HEK293T (cell line): Measurements from ENCODE around the gene LAMP1.

Experiments used
- ARNT ChIP-seq: fragments of 450-650 bp; IDR thresholded peaks from 2 replicates; pipeline ENCODE4 v1.6.1; 2017; ENCODE audit warnings: mild to moderate bottlenecking
- BHLHE40 ChIP-seq: fragments of 450-650 bp; IDR thresholded peaks from 2 replicates; pipeline ENCODE4 v1.6.1; 2016; ENCODE audit warnings: mild to moderate bottlenecking, moderate library complexity, borderline replicate concordance
- CTBP1 ChIP-seq: fragments of 450-650 bp; IDR thresholded peaks from 2 replicates; pipeline ENCODE4 v1.6.1; 2016; ENCODE audit warnings: borderline replicate concordance
- ELF4 ChIP-seq: fragments of 450-650 bp; IDR thresholded peaks from 2 replicates; pipeline ENCODE4 v1.6.1; 2017; ENCODE audit warnings: antibody characterized with exemption
- FOXA1 ChIP-seq: fragments of 450-650 bp; IDR thresholded peaks from 2 replicates; pipeline ENCODE4 v1.6.1; 2016; ENCODE audit warnings: mild to moderate bottlenecking
- FOXK2 ChIP-seq: fragments of 450-650 bp; IDR thresholded peaks from 2 replicates; pipeline ENCODE4 v1.6.1; 2016; ENCODE audit warnings: mild to moderate bottlenecking
- FOXM1 ChIP-seq: fragments of 450-650 bp; IDR thresholded peaks from 2 replicates; pipeline ENCODE4 v1.6.1; 2017; ENCODE audit warnings: mild to moderate bottlenecking, borderline replicate concordance
- NFRKB ChIP-seq: fragments of 450-650 bp; IDR thresholded peaks from 2 replicates; pipeline ENCODE4 v1.6.1; 2016; ENCODE audit warnings: mild to moderate bottlenecking, moderate library complexity
- SP1 ChIP-seq: fragments of 450-650 bp; IDR thresholded peaks from 2 replicates; pipeline ENCODE4 v1.6.1; 2017
- SUZ12 ChIP-seq: fragments of 450-650 bp; IDR thresholded peaks from 2 replicates; pipeline ENCODE4 v1.6.1; 2016; ENCODE audit warnings: mild to moderate bottlenecking
- TARDBP ChIP-seq: fragments of 450-650 bp; IDR thresholded peaks from 2 replicates; pipeline ENCODE4 v1.6.1; 2016
- TF ChIP-seq, protein P1 (sequence below): fragments of 450-650 bp; IDR thresholded peaks from 2 replicates; pipeline ENCODE4 v1.6.1; 2016

DNA sequence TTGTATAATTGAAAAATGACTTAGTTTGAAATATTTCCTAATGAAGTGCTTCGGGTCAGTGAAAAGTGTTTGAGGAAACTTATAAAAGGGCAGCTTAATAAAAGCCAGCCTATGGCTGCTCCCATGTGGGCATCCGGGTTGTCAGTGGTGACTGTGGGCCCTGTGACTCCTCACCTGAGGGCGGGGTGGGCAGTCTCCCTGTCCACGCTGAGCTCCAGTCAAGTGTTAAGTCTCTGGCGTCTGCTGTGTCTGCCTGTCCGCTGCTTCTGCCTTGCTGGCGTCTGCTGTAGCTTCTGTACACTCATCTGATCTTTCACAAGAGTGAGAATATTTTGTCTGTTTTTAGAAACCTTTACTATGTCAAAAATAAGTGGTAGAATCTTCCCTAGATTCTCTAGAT lies 7.1 kb downstream of the LAMP1 start:
- TF ChIP-seq, protein P1, sequence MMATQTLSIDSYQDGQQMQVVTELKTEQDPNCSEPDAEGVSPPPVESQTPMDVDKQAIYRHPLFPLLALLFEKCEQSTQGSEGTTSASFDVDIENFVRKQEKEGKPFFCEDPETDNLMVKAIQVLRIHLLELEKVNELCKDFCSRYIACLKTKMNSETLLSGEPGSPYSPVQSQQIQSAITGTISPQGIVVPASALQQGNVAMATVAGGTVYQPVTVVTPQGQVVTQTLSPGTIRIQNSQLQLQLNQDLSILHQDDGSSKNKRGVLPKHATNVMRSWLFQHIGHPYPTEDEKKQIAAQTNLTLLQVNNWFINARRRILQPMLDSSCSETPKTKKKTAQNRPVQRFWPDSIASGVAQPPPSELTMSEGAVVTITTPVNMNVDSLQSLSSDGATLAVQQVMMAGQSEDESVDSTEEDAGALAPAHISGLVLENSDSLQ: no peak
- TF ChIP-seq SP1: no peak
- no peak for TF ChIP-seq NFRKB
- no peak for TF ChIP-seq ELF4
- TF ChIP-seq BHLHE40: no peak
- TF ChIP-seq TARDBP: no peak
- no peak for TF ChIP-seq FOXM1
- TF ChIP-seq CTBP1: no peak
- no peak for TF ChIP-seq ARNT
- no peak for TF ChIP-seq SUZ12
- no peak for TF ChIP-seq FOXK2
- TF ChIP-seq FOXA1: no peak
